Activated T-helper 2 cell treated with anti-CD3 and anti-CD28 coated beads, Interferon-gamma antibody, Interleukin-2, Interleukin-4, amounts not matched to agents 10 μg/mL and 5 μg/mL and 100 μg/mL, durations not matched to agents 14 hours and 24 hours and 36 hours (primary cell): ENCODE data around the gene CCL23. TPM values are rescaled to one million over a fixed set of nuclear protein-coding genes. Genes with fewer than 3 reads are reported as not detected.

Source experiments
- DNase-seq: peaks from one replicate; pipeline ENCODE4 v3.0.0; 2021; ENCODE audit warnings: low spot score
- H3K27ac Mint-ChIP-seq: one replicate; pipeline ENCODE4 v1.8.0; 2021; ENCODE audit warnings: mixed read lengths
- H3K27me3 Mint-ChIP-seq: one replicate; pipeline ENCODE4 v1.8.0; 2021; ENCODE audit warnings: low read depth, mixed read lengths
- H3K36me3 Mint-ChIP-seq: one replicate; pipeline ENCODE4 v1.8.0; 2021; ENCODE audit warnings: low read depth, mixed read lengths
- H3K4me1 Mint-ChIP-seq: one replicate; pipeline ENCODE4 v1.8.0; 2021; ENCODE audit warnings: low read depth, mixed read lengths
- H3K4me3 Mint-ChIP-seq: one replicate; pipeline ENCODE4 v1.8.0; 2021; ENCODE audit warnings: low read depth, mild to moderate bottlenecking, moderate library complexity, mixed read lengths
- H3K9me3 Mint-ChIP-seq: one replicate; pipeline ENCODE4 v1.8.0; 2021; ENCODE audit warnings: mixed read lengths
- intact Hi-C: fragments of 100-400 bp; cut with micrococcal nuclease; formaldehyde crosslinking; loops from one replicate; pipeline ENCODE4 v1.15.1; 2023
- total RNA-seq: library from RNA; stranded (reverse); gene quantifications from 2 replicates; pipeline ENCODE4 v1.2.3, GENCODE V29; 2022

Gene CCL23
- total RNA-seq, 1 donor from 2014 or later: not detected

- Mint-ChIP-seq H3K4me1 (no peaks in the 10 kb centered on the region), H3K27ac (no peak overlapping the region), H3K9me3 (no peaks in the 10 kb centered on the region), H3K4me3 (no peak overlapping the region), H3K36me3 (no peaks in the 10 kb centered on the region), H3K27me3 (peaks cover 8% of the 10 kb centered on the region)
- intact Hi-C loops: no loop called here
- DNase-seq: no peak
These were observed 44.2 kb downstream of the CCL23 start for GRCh38 chr17:35973333-35974260.

GRCh38 chr17:35972945-35973332, 44.8 kb downstream of the CCL23 start:
- no peak for DNase-seq
- Mint-ChIP-seq H3K27me3 (peaks cover 8% of the 10 kb centered on the region), H3K27ac (no peak overlapping the region), H3K4me1 (no peaks in the 10 kb centered on the region), H3K4me3 (no peak overlapping the region), H3K36me3 (no peaks in the 10 kb centered on the region), H3K9me3 (no peaks in the 10 kb centered on the region)
- intact Hi-C loops: no loop called here

DNA sequence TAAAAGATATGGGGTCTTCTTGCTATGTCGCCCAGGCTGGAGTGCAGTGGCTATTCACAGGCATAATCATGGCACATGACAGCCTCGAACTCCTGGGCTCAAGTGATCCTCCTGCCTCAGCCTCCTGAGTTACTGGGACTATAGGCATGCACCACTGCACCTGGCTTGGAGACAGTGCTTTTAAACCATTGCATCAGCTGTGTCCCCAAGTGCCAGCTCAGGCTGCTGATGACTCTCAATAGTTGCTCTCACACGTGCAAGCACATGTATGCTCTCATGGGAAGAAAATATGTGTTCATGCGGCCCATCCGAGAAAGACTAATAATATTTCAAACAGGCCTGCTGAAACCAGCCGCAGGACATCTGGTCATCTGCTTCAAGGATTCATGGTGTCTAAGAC, 45.2 kb downstream of the CCL23 start:
- no peak for DNase-seq
- Mint-ChIP-seq H3K27me3 (peaks cover 8% of the 10 kb centered on the region), H3K4me1 (no peaks in the 10 kb centered on the region), H3K4me3 (no peak overlapping the region), H3K9me3 (no peaks in the 10 kb centered on the region), H3K27ac (no peak overlapping the region), H3K36me3 (no peaks in the 10 kb centered on the region)
- intact Hi-C loops: no loop called here

- DNase-seq: no peak
- H3K36me3 Mint-ChIP-seq: no peaks in the 10 kb centered on the region
- peaks cover 8% of the 10 kb centered on the region for H3K27me3 Mint-ChIP-seq
- no peak overlapping the region for H3K4me3 Mint-ChIP-seq
- intact Hi-C loops: no loop called here
- H3K4me1 Mint-ChIP-seq: no peaks in the 10 kb centered on the region
- H3K27ac Mint-ChIP-seq: no peak overlapping the region
- H3K9me3 Mint-ChIP-seq: no peaks in the 10 kb centered on the region
These were observed 45.7 kb downstream of the CCL23 start for GRCh38 chr17:35972066-35972465.

DNA sequence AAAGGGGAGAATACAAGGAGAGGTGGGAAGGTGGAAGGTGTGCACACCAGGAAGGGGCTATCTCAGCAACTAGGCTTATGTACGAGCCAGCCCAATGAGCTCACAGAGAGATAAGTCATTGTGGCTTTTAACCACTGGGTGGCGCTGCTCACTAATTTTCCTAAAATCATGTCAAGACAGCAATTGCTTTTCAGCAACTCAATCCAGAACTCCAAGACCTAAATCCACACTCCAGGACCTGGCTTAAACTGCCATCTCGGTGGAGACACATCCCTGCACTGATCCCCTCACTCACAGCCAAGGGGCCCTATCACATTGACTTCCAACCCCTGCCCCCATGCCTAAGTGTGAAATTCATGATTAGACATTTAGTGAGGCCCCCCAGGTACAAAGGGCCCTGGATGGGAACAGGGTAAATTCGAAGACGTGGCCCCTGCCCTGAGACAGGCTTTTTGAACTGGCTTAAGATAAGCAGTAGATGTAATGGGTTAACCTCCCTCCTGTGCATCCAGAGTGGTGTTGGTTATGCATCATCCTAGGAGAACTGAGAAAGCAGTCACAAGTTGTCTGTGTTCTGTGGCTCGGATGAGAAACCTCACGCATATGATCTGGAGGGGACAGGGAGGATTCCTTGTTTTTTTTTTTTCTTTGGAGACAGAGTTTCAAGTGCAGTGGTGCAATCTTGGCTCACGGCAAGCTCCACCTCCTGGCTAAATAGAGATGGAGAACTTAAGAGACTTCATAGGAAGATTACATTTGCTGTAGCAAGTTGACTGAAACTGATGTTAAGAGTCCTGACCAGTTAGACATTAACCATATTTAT, 48.0 kb downstream of the CCL23 start:
- Mint-ChIP-seq H3K27ac (no peak overlapping the region), H3K4me1 (no peaks in the 10 kb centered on the region), H3K36me3 (no peaks in the 10 kb centered on the region), H3K4me3 (no peak overlapping the region), H3K27me3 (peaks cover 11% of the 10 kb centered on the region), H3K9me3 (no peaks in the 10 kb centered on the region)
- DNase-seq: peak; percentile 53
- intact Hi-C loops: loop anchor here (1.0 to 5.0 kb wide), 3 partner anchors 103 to 513 kb away; no protein-coding TSS in a partner anchor

DNA sequence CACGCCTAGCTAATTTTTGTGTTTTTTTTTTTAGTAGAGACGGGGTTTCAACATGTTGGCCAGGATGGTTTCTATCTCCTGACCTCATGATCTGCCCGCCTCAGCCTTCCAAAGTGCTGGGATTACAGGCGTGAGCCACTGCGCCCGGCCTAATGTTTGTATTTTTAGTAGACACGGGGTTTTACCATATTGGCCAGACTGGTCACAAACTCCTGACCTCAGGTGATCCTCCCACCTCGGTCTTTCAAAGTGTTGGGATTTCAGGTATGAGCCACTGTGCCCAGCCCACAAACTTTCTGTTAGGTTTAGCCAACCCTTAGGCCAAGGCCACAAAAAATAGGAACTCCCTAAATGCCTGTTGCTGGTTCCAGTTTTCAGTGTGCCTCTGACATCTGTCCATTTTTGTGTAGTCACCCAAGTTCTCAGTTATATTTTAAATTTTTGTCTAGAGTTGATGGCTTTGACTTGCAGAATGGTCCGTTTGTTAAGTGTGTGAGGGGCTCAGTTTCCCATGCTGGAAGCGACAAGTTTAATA, 49.2 kb downstream of the CCL23 start:
- no peaks in the 10 kb centered on the region for H3K9me3 Mint-ChIP-seq
- no peak overlapping the region for H3K4me3 Mint-ChIP-seq
- no peak for DNase-seq

DNA sequence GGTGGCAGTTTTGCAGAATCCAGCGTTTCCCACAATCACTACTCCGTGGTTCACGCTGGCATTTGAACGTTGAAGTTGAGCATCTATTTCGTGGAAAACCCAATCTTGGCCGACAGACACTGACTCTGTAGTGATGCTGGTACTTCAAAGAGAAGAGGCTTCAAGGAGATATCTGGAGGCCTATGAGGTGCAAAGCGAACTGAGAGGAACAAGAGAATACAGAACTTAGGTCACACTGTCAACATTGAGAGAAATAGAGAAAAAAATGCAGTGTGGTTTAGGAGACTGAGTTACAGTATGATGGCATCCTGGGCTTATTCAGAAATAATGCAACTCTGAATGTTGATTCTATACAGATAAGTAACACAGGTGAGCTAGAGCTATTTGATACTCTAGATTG, 52.5 kb downstream of the CCL23 start:
- Mint-ChIP-seq H3K36me3 (no peaks in the 10 kb centered on the region), H3K27ac (no peak overlapping the region), H3K9me3 (no peaks in the 10 kb centered on the region), H3K27me3 (peaks cover 7% of the 10 kb centered on the region), H3K4me3 (no peak overlapping the region), H3K4me1 (no peaks in the 10 kb centered on the region)
- intact Hi-C loops: loop anchor here (5.0 kb wide), 1 partner anchor 517 kb away; no protein-coding TSS in a partner anchor
- no peak for DNase-seq

More for the DNA sequence above, 49.2 kb downstream of the CCL23 start:
- no peak overlapping the region for H3K27ac Mint-ChIP-seq
- intact Hi-C loops: loop anchor here (1.0 to 5.0 kb wide), 3 partner anchors 104 to 514 kb away; no protein-coding TSS in a partner anchor
- no peaks in the 10 kb centered on the region for H3K36me3 Mint-ChIP-seq
- H3K27me3 Mint-ChIP-seq: peaks cover 13% of the 10 kb centered on the region
- no peaks in the 10 kb centered on the region for H3K4me1 Mint-ChIP-seq

DNA sequence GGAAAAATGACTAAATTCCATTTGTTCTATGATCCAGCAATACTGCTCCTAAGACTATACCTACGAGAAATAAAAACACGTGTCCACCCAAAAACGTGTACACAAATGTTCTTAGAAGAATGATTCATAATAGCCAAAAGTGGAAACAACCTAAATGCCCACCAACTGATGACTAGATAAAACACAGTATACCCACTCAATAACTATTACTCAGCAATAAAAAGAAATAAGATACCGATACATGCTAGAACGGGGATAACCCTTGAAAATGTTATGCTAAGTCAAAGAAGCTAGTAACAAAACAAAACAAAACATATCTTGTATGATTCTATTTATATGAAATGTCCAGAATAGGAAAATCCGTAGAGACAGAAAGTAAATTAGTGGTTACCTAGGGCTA, 54.1 kb downstream of the CCL23 start:
- DNase-seq: no peak
- no peak overlapping the region for H3K4me3 Mint-ChIP-seq
- no peak overlapping the region for H3K27ac Mint-ChIP-seq
- H3K36me3 Mint-ChIP-seq: no peaks in the 10 kb centered on the region
- H3K9me3 Mint-ChIP-seq: no peaks in the 10 kb centered on the region
- H3K4me1 Mint-ChIP-seq: no peaks in the 10 kb centered on the region
- intact Hi-C loops: no loop called here
- peaks cover 14% of the 10 kb centered on the region for H3K27me3 Mint-ChIP-seq

Other genes with a start within 250 kb of the CCL23 start
- not detected in 2 replicates for gene MMP28, start 222.3 kb downstream of the CCL23 start, total RNA-seq
- 315 and 321 TPM in 2 replicates for gene TAF15, start 208.5 kb downstream of the CCL23 start, total RNA-seq
- 0.14 and 0.16 TPM in 2 replicates for gene HEATR9, start 149.1 kb downstream of the CCL23 start, total RNA-seq
- 28.1 and 28.9 TPM in 2 replicates for gene CCL5, start 137.6 kb downstream of the CCL23 start, total RNA-seq
- gene RDM1, start 87.2 kb downstream of the CCL23 start, total RNA-seq: 4.5 and 5.3 TPM in 2 replicates
- not detected in 2 replicates for gene LYZL6, start 74.3 kb downstream of the CCL23 start, total RNA-seq
- not detected in 2 replicates for gene CCL16, start 36.5 kb downstream of the CCL23 start, total RNA-seq
- not detected in 2 replicates for gene CCL14, start 31.2 kb downstream of the CCL23 start, total RNA-seq
- gene CCL15, start 16.4 kb downstream of the CCL23 start, total RNA-seq: not detected in 2 replicates
- not detected in 2 replicates for gene CCL18, start 46.3 kb upstream of the CCL23 start, total RNA-seq
- gene CCL3, start 72.2 kb upstream of the CCL23 start, total RNA-seq: 218 and 222 TPM in 2 replicates
- 136 and 150 TPM in 2 replicates for gene CCL4, start 85.9 kb upstream of the CCL23 start, total RNA-seq
- gene TBC1D3B, start 158.7 kb upstream of the CCL23 start, total RNA-seq: 10.0 and 10.8 TPM in 2 replicates
- gene CCL3L1, start 178.8 kb upstream of the CCL23 start, total RNA-seq: 1.6 and 1.8 TPM in 2 replicates
- 1.3 and 1.9 TPM in 2 replicates for gene CCL4L2, start 193.1 kb upstream of the CCL23 start, total RNA-seq
- gene TBC1D3I, start 246.6 kb upstream of the CCL23 start, total RNA-seq: 1.1 and 1.2 TPM in 2 replicates